GM19438 (cell line): ENCODE results near the gene PALM2AKAP2.

Source experiments
- ATAC-seq: cut with Tn5 transposase; IDR thresholded peaks from one replicate; pipeline ENCODE4 v1.9.1; 2021; ENCODE audit warnings: low read depth; ENCODE audit not compliant: unreplicated experiment

Gene PALM2AKAP2

GRCh38 chr9:109771087-109771486 lies 8.9 kb upstream of the PALM2AKAP2 start:
- ATAC-seq, result no peak

DNA sequence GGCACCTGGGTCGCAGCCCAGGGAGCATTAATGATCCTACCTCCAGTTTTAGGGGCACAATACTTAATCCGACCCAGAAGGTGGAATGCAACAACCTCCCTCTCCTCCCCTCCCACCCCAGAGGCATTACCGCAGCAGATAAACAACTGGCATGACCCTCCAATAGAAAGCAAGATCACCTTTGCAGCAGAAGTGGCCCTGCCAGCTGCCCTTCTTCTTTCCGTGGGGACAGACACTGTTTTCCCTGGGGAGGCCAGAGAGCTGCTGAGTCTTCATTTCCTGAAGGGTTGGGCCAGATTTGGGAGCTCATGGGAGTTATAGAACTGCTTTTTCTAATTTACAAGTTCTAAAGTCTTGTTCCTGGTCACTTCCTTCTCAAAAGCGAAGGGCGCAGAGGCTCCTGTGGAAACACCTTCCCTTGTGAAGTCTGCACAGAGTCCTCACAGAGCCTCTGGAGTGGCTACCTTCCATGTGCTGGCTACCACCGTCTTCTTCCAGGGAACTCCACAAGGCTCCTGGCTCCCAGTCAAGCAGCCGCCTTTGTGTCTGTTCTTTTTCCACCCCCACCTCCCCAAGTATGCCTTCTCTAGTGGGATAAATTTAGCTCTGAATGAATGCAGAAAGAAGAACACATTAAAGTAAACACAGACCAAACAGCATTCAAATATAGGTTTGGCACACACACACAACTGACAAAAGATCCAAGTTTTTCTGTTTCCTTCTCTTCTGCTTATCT lies 8.0 kb upstream of the PALM2AKAP2 start:
- ATAC-seq, result no peak

DNA sequence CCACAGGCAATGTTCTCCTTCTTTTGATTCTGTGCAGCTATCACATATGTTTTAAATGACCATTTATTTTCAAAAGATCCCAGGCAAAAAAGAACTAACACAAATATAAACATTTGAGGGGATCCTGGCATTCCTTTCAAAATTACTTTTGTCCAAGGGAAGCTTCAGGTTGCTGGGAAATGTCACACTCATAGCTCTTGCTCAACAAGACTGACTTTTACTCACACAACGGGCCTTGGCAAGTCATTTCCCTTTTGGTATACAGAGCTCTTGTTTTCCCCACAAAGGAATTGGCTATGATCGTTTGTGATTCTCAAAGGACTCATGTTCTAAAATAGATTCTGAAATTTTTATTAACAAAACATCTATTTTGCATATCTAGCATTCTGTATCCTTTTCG lies 4.5 kb upstream of the PALM2AKAP2 start:
- no peak for ATAC-seq

DNA sequence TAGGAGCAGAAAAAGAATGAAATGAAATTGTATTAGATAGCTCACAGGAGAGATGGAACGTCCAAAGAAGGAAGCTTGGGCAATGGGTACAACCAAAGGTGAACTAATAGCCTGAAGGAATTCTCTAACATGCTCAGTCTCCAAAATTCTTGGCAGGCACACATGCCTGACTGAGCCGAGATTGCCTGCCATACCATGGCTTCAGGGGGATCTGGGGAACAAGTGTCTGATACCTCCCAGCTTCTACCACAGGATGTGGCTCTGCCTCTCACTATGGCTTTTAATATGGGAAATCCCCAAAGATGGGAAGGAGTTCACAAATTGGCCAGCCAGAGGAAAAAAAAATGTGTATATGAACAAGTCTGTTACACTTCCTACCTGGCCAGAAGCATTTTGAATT lies 3.6 kb upstream of the PALM2AKAP2 start:
- no peak for ATAC-seq

GRCh38 chr9:109780453-109781033 lies 545 bp downstream of the PALM2AKAP2 start:
- no peak for ATAC-seq

DNA sequence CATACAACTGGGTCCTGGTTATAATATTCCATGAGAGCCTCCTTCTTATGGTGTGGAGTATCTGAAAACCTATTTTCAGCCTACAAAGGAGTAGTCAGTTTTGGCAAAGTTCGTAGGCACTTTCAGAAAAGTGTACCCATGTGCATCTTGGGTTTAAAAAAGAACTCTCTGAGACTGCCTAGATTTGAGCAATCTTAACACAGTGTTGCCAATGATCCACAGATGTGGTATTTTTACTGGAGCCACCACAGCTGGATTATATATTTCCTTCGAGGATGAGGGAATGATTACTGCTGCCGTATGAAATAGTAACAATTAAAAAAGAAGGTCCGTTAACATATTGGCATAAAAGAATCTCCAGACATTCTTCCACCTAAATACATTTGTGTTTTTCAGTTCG lies 1.1 kb downstream of the PALM2AKAP2 start:
- no peak for ATAC-seq

- ATAC-seq, result no peak
These were observed 1.7 kb downstream of the PALM2AKAP2 start for GRCh38 chr9:109781541-109782197.

DNA sequence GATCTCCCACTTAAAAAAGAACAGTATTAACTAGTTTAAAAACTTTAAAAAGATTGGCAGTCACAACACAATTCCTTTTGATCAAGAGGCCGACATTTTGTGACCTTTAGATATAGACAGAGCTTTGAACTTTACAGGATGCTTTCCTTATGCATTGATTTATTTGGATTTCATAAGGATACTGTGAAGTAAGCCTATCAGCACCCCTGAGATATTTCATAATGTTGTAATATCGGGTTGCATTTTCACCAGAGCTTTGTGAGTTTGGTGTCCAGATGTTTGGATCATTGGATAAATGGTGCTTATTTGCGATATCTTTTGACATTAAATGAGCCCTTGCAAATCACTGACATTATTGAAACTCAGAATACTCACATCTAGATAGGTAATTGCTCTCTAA lies 7.7 kb downstream of the PALM2AKAP2 start:
- no peak for ATAC-seq

GRCh38 chr9:109789556-109789955 lies 9.6 kb downstream of the PALM2AKAP2 start:
- no peak for ATAC-seq

DNA sequence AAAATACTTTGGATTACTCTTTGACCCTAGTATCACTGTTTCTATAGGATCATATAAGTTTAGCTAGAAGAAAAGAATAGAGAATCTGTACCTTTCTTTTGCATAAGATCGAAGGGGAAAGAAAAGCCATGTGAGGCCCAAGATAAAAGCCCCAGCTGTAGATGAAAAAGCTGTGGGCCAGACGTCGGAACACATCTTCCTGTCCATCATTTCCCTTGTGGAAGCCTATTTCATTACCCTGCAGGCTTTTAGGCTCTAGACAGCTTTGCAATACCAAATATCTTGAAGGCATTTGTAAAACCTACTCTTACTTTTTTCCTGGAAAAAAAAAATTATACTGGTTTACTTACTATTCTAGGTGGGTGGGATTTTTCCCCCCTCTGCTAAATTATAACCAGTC lies 10.0 kb downstream of the PALM2AKAP2 start:
- no peak for ATAC-seq

GRCh38 chr9:109791003-109791677 lies 11.1 kb downstream of the PALM2AKAP2 start:
- ATAC-seq, result no peak

GRCh38 chr9:109791747-109792146 lies 11.7 kb downstream of the PALM2AKAP2 start:
- no peak for ATAC-seq

DNA sequence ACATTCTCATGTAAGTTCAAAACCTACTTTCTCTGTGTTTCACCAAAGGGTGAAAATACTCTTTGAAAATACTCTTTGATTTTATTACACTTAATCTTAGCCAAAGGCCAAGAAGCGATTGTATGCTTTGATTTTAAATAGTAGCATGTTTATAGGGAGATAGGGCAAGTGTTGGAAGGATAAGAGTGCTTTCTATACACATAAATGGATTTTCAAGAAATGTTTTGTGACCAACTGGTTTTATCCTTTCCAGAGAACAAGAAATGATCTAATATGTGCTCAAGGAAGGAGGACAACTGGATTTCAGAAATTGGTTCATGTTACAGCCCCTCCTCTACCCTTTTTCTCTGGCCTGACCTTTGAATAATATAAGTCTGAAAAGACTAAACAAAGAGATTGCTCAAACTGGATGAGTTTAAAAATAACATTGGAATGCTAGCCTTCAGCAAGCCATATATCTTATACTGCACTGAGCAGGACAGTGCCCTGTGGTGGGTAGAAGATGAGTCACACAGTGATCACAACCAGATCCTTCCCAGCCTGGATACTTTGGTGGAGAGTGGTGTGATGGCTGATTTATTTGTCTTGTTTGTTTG lies 13.1 kb downstream of the PALM2AKAP2 start:
- no peak for ATAC-seq

GRCh38 chr9:109793921-109794320 lies 13.9 kb downstream of the PALM2AKAP2 start:
- ATAC-seq, result no peak

DNA sequence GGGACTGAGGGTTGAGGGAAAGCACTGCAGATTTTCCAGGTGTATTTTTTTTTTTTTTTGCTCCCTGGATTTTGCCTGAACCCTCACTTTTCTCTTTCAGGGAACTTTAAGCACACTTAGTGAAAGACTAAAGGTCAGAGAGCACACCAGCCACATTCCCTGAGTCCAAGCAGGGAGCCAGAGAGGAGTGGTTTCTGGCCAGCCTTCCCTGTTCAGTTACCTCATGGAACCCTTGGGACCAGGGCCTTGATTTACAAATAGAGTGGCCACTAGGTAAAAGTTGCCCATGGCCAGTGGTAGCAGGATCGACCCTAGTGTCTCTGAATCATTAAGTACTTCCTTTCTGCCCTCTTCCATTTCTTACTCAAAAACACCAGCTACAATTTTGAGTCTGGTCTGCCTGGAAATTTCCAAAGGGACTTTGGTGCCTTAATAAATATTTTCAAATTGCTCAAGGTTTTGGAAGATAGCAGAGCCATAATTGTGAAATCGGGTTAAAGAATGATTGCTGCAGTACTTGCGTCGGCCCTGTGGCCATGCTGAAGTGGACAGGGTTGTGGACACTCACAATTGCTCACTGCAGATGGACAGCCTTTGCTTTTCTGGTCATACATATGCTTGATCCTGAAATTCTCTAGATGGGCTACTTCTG lies 14.5 kb downstream of the PALM2AKAP2 start:
- ATAC-seq, result no peak

- ATAC-seq, result no peak
These were observed 15.6 kb downstream of the PALM2AKAP2 start for GRCh38 chr9:109795613-109796012.

DNA sequence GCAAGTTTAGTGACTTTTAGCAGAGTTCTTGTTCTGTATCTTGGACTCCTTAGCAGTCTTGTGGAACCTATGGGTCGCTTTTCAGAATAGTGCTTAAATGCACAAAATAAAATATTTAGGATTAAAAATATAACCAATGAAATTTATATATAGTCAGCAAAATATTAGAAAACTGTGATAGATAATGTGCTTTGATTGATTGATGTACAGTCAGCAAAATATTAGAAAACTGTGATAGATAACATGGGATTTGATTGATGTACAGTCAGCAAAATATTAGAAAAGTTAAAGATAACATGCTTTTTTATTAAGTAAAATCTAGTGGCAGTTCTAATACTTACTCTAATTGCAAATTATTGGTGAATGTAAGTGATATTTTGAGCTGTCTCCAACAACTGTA lies 16.1 kb downstream of the PALM2AKAP2 start:
- no peak for ATAC-seq

- ATAC-seq, result no peak
These were observed 17.0 kb downstream of the PALM2AKAP2 start for GRCh38 chr9:109797006-109797405.

DNA sequence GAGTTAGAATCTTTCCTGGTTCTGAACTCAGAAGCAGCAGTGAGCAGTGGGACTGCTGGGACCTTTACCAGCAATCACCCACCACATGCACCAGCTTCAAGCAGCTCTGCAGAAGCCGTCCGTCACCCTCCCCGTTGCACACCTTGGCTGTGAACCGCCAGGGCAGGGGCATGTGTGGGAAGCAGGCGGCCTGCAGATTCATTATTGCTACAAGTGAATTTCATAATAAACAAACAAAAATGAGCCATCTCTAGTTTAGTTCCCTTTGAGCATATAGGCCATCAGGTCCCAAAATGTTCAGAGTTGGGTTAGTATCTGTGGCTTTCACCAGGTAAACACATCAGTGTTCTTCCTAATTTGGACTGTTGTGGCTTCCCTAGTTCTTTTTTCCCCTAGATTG lies 17.5 kb downstream of the PALM2AKAP2 start:
- no peak for ATAC-seq

- no peak for ATAC-seq
These were observed 19.1 kb downstream of the PALM2AKAP2 start for GRCh38 chr9:109799141-109799540.

GRCh38 chr9:109799792-109800191 lies 19.8 kb downstream of the PALM2AKAP2 start:
- ATAC-seq, result no peak
